A549 (cell line): ENCODE data around the gene CELSR1.
A peak's percentile ranks its signal among the peaks of the same experiment; 100 is the strongest.

ENCODE experiments used
- CBX2 ChIP-seq: fragments of 200-600 bp; sonication (generic); IDR thresholded peaks from 2 replicates; pipeline ENCODE4 v1.6.1; 2016; ENCODE audit warnings: low read depth, mild to moderate bottlenecking, borderline replicate concordance
- CEBPB ChIP-seq, 2 experiments: fragments of >200 bp in 1 of 2; sonication (Bioruptor Twin) in 1 of 2; formaldehyde crosslinking in 1 of 2; IDR thresholded peaks; 2 replicates each; pipeline ENCODE4 v1.6.1; 2012 to 2016
- CTCF ChIP-seq: fragments of >200 bp; sonication (Bioruptor Twin); formaldehyde crosslinking; IDR thresholded peaks from 3 replicates; pipeline ENCODE4 v1.5.1; 2016
- ELK1 ChIP-seq: fragments of 150-350 bp; IDR thresholded peaks from 2 replicates; pipeline ENCODE4 v1.6.1; 2014; ENCODE audit warnings: low read depth, mild to moderate bottlenecking, low read length
- POLR2A ChIP-seq: IDR thresholded peaks from 2 replicates; pipeline ENCODE4 v1.6.1; 2012; ENCODE audit warnings: mild to moderate bottlenecking, low read length
- RNF2 ChIP-seq: fragments of 200-600 bp; sonication (generic); IDR thresholded peaks from 2 replicates; pipeline ENCODE4 v1.6.1; 2016; ENCODE audit warnings: low read depth, mild to moderate bottlenecking, antibody characterized with exemption, moderate library complexity, borderline replicate concordance
- TP53 ChIP-seq: fragments of 250-450 bp; sonication (Bioruptor Pico); IDR thresholded peaks from 2 replicates; pipeline ENCODE4 v1.5.0; 2021; ENCODE audit warnings: mild to moderate bottlenecking, moderate library complexity

- TF ChIP-seq TP53 (no peak), CTCF (no peak), CEBPB (IDR thresholded peaks at IDR 0.05) (0 out of 4 replicates have a peak, but pooled peaks of 1 of the 2 experiments have one; percentile 14), RNF2 (no peak), POLR2A (no peak), CBX2 (no peak), ELK1 (no peak)
Observed at GRCh38 chr22:46484861-46485595, 52.4 kb downstream of the CELSR1 start.
